ENCODE data around the gene OCSTAMP.
A peak's percentile ranks its signal among the peaks of the same experiment; 100 is the strongest.

OCSTAMP gene

GRCh38 chr20:46501337-46501942 is 49.0 kb downstream of the OCSTAMP start:
- H3K27me3 ChIP-seq (ENCODE audit: control insufficient read depth in 5 of 5, insufficient read depth in 4 of 5, low read length in 5 of 5), result no peaks in the 10 kb centered on the region
- peak overlapping the region in 4 of 5 donors; percentile 5 to 20 (median 16) for H3K4me3 ChIP-seq (ENCODE audit: low read depth in 1 of 5, low read length in 5 of 5)
- H3K27ac ChIP-seq (ENCODE audit: low read depth, low read length), result no peak overlapping the region
- H3K36me3 ChIP-seq (ENCODE audit: control insufficient read depth in 5 of 5, insufficient read depth in 5 of 5, low read length in 5 of 5), result no peaks in the 10 kb centered on the region
- peaks cover 29 to 50% (median 35%) of the 10 kb centered on the region in 5 donors for H3K9me3 ChIP-seq (ENCODE audit: control insufficient read depth in 5 of 5, low read length in 5 of 5)
- peaks cover 0 to 4% (median 0%) of the 10 kb centered on the region in 5 donors for H3K4me1 ChIP-seq (ENCODE audit: control insufficient read depth in 5 of 5, insufficient read depth in 5 of 5, low read length in 5 of 5)
- H3K9ac ChIP-seq (ENCODE audit: low read length in 5 of 5), result peak overlapping the region in 1 of 5 donors; percentile 1

- no peak overlapping the region for H3K4me3 ChIP-seq (ENCODE audit: low read depth in 1 of 5, low read length in 5 of 5)
- no peaks in the 10 kb centered on the region for H3K36me3 ChIP-seq (ENCODE audit: control insufficient read depth in 5 of 5, insufficient read depth in 5 of 5, low read length in 5 of 5)
- no peak overlapping the region for H3K9ac ChIP-seq (ENCODE audit: low read length in 5 of 5)
- no peaks in the 10 kb centered on the region for H3K4me1 ChIP-seq (ENCODE audit: control insufficient read depth in 5 of 5, insufficient read depth in 5 of 5, low read length in 5 of 5)
- H3K27ac ChIP-seq (ENCODE audit: low read depth, low read length), result no peak overlapping the region
- H3K9me3 ChIP-seq (ENCODE audit: control insufficient read depth in 5 of 5, low read length in 5 of 5), result peaks cover 0 to 14% (median 4%) of the 10 kb centered on the region in 5 donors
- H3K27me3 ChIP-seq (ENCODE audit: control insufficient read depth in 5 of 5, insufficient read depth in 4 of 5, low read length in 5 of 5), result peaks cover 0 to 4% (median 0%) of the 10 kb centered on the region in 5 donors
These were observed 56.4 kb downstream of the OCSTAMP start for GRCh38 chr20:46494077-46494476.

GRCh38 chr20:46491354-46491753 is 59.1 kb downstream of the OCSTAMP start:
- Histone ChIP-seq H3K9ac (ENCODE audit: low read length in 5 of 5) (no peak overlapping the region), H3K27ac (ENCODE audit: low read depth, low read length) (no peak overlapping the region), H3K4me1 (ENCODE audit: control insufficient read depth in 5 of 5, insufficient read depth in 5 of 5, low read length in 5 of 5) (no peaks in the 10 kb centered on the region), H3K27me3 (ENCODE audit: control insufficient read depth in 5 of 5, insufficient read depth in 4 of 5, low read length in 5 of 5) (peaks cover 0 to 7% (median 0%) of the 10 kb centered on the region in 5 donors), H3K36me3 (ENCODE audit: control insufficient read depth in 5 of 5, insufficient read depth in 5 of 5, low read length in 5 of 5) (no peaks in the 10 kb centered on the region), H3K4me3 (ENCODE audit: low read depth in 1 of 5, low read length in 5 of 5) (no peak overlapping the region), H3K9me3 (ENCODE audit: control insufficient read depth in 5 of 5, low read length in 5 of 5) (peaks cover 0 to 6% (median 0%) of the 10 kb centered on the region in 5 donors)
